H9 (cell line): ENCODE results near the gene CTNNA3. TPM values are rescaled to one million over a fixed set of nuclear protein-coding genes. Genes with fewer than 3 reads are reported as not detected.

Source experiments
- DNase-seq: peaks from one replicate; pipeline ENCODE4 v3.0.0-alpha.2; 2017
- H2AFZ ChIP-seq: one replicate; pipeline ENCODE4 v1.6.1; 2013; ENCODE audit warnings: mild to moderate bottlenecking, low read length, control low read depth, moderate library complexity
- H2AK5ac ChIP-seq: 2 replicates; pipeline ENCODE4 v1.6.1; 2013; ENCODE audit warnings: low read length, control low read depth, mixed read lengths; ENCODE audit not compliant: insufficient read length
- H2BK120ac ChIP-seq: one replicate; pipeline ENCODE4 v1.6.1; 2013; ENCODE audit warnings: low read depth, mild to moderate bottlenecking, low read length, control low read depth, inconsistent platforms; ENCODE audit not compliant: poor library complexity, severe bottlenecking
- H2BK12ac ChIP-seq: 2 replicates; pipeline ENCODE4 v1.6.1; 2013; ENCODE audit warnings: low read length, control low read depth, mixed read lengths, low read depth; ENCODE audit not compliant: insufficient read length
- H2BK15ac ChIP-seq: 2 replicates; pipeline ENCODE4 v1.6.1; 2013; ENCODE audit warnings: low read depth, low read length, control low read depth
- H2BK20ac ChIP-seq: one replicate; pipeline ENCODE4 v1.6.1; 2013; ENCODE audit warnings: low read depth, mild to moderate bottlenecking, low read length, control low read depth, inconsistent platforms; ENCODE audit not compliant: poor library complexity, severe bottlenecking
- H2BK5ac ChIP-seq: 2 replicates; pipeline ENCODE4 v1.6.1; 2013; ENCODE audit warnings: low read length, control low read depth, mixed read lengths; ENCODE audit not compliant: insufficient read length
- H3K14ac ChIP-seq: 2 replicates; pipeline ENCODE4 v1.6.1; 2013; ENCODE audit warnings: low read length, control low read depth; ENCODE audit not compliant: insufficient read depth
- H3K18ac ChIP-seq: 2 replicates; pipeline ENCODE4 v1.6.1; 2013; ENCODE audit warnings: low read depth, mild to moderate bottlenecking, mixed read lengths, low read length, control low read depth; ENCODE audit not compliant: insufficient read length
- H3K23ac ChIP-seq: 2 replicates; pipeline ENCODE4 v1.6.1; 2013; ENCODE audit warnings: low read length, control low read depth, mixed read lengths, low read depth; ENCODE audit not compliant: insufficient read length
- H3K23me2 ChIP-seq: 2 replicates; pipeline ENCODE4 v1.6.1; 2013; ENCODE audit warnings: low read depth, mild to moderate bottlenecking, mixed read lengths, low read length, control low read depth; ENCODE audit not compliant: insufficient read length, poor library complexity, severe bottlenecking
- H3K27ac ChIP-seq: 2 replicates; pipeline ENCODE4 v1.5.1; 2013; ENCODE audit warnings: low read length, control low read depth, mixed read lengths, low read depth; ENCODE audit not compliant: insufficient read length
- H3K27me3 ChIP-seq: 2 replicates; pipeline ENCODE4 v1.6.1; 2013; ENCODE audit warnings: low read length, control low read depth, inconsistent platforms; ENCODE audit not compliant: insufficient read depth
- H3K4ac ChIP-seq: 2 replicates; pipeline ENCODE4 v1.6.1; 2013; ENCODE audit warnings: low read depth, mild to moderate bottlenecking, control low read depth, inconsistent platforms, low read length, moderate library complexity
- H3K4me1 ChIP-seq: 2 replicates; pipeline ENCODE4 v1.6.1; 2013; ENCODE audit warnings: low read length, control low read depth, inconsistent platforms; ENCODE audit not compliant: insufficient read depth
- H3K4me2 ChIP-seq: 2 replicates; pipeline ENCODE4 v1.6.1; 2013; ENCODE audit warnings: low read length, control low read depth, mixed read lengths; ENCODE audit not compliant: insufficient read length, insufficient read depth
- H3K56ac ChIP-seq: 2 replicates; pipeline ENCODE4 v1.6.1; 2013; ENCODE audit warnings: low read depth, mild to moderate bottlenecking, mixed read lengths, low read length, control low read depth; ENCODE audit not compliant: insufficient read length
- H3K79me1 ChIP-seq: 2 replicates; pipeline ENCODE4 v1.6.1; 2013; ENCODE audit warnings: low read depth, mild to moderate bottlenecking, moderate library complexity, low read length, control low read depth, inconsistent platforms; ENCODE audit not compliant: insufficient read depth, poor library complexity, severe bottlenecking
- H3K79me2 ChIP-seq: 2 replicates; pipeline ENCODE4 v1.6.1; 2013; ENCODE audit warnings: low read length, control low read depth, inconsistent platforms; ENCODE audit not compliant: insufficient read depth
- H3K9ac ChIP-seq: 2 replicates; pipeline ENCODE4 v1.6.1; 2013; ENCODE audit warnings: low read length, control low read depth, mixed read lengths; ENCODE audit not compliant: insufficient read length; ENCODE audit errors: extremely low read depth
- H3K9me3 ChIP-seq: one replicate; pipeline ENCODE4 v1.6.1; 2013; ENCODE audit warnings: low read depth, low read length, inconsistent platforms; ENCODE audit not compliant: control insufficient read depth
- H3T11ph ChIP-seq: one replicate; pipeline ENCODE4 v1.6.1; 2013; ENCODE audit warnings: mild to moderate bottlenecking, low read length, control low read depth, inconsistent platforms
- H4K20me1 ChIP-seq: one replicate; pipeline ENCODE4 v1.6.1; 2013; ENCODE audit not compliant: control insufficient read depth, insufficient read length, insufficient read depth
- H4K5ac ChIP-seq: 2 replicates; pipeline ENCODE4 v1.6.1; 2013; ENCODE audit warnings: low read depth, mild to moderate bottlenecking, mixed read lengths, low read length, control low read depth; ENCODE audit not compliant: insufficient read length
- H4K8ac ChIP-seq: replicated peaks from 2 replicates; pipeline ENCODE4 v1.6.1; 2013; ENCODE audit warnings: low read length, control low read depth, mixed read lengths, low read depth; ENCODE audit not compliant: insufficient read length
- H4K91ac ChIP-seq: 2 replicates; pipeline ENCODE4 v1.6.1; 2013; ENCODE audit warnings: low read depth, mild to moderate bottlenecking, moderate library complexity, mixed read lengths, low read length, control low read depth; ENCODE audit not compliant: insufficient read length
- H3K27ac Mint-ChIP-seq, 3 experiments: 2 replicates in 2 of 3; 3 replicates in 1 of 3; pipeline ENCODE4 v1.8.0; 2020 to 2021; ENCODE audit warnings: mixed read lengths in 3 of 3, mild to moderate bottlenecking in 1 of 3, moderate library complexity in 1 of 3
- H3K27me3 Mint-ChIP-seq: 2 replicates; pipeline ENCODE4 v1.8.0; 2021; ENCODE audit warnings: low read depth, mild to moderate bottlenecking, moderate library complexity, mixed read lengths
- H3K36me3 Mint-ChIP-seq, 3 experiments: 2 replicates in 2 of 3; 3 replicates in 1 of 3; pipeline ENCODE4 v1.8.0; 2020 to 2021; ENCODE audit warnings: low read depth in 3 of 3, mixed read lengths in 3 of 3; ENCODE audit not compliant: insufficient read depth in 1 of 3
- H3K4me1 Mint-ChIP-seq, 2 experiments: 2 replicates each; pipeline ENCODE4 v1.8.0; 2020; ENCODE audit warnings: mixed read lengths in 2 of 2
- H3K4me3 Mint-ChIP-seq, 2 experiments: 2 replicates in 1 of 2; 3 replicates in 1 of 2; pipeline ENCODE4 v1.8.0; 2020 to 2021; ENCODE audit warnings: mild to moderate bottlenecking in 2 of 2, mixed read lengths in 2 of 2, moderate library complexity in 1 of 2
- H3K9me3 Mint-ChIP-seq, 2 experiments: 2 replicates in 1 of 2; 3 replicates in 1 of 2; pipeline ENCODE4 v1.8.0; 2020; ENCODE audit warnings: mild to moderate bottlenecking in 2 of 2, mixed read lengths in 2 of 2, moderate library complexity in 1 of 2
- WGBS: extraction: QIAGEN DNeasy Blood & Tissue Kit; methylation state at CpG from one replicate; pipeline ENCODE4 v1.1.7; 2013; ENCODE audit warnings: missing lambda C conversion rate, low lambda C conversion rate, mixed read lengths; ENCODE audit not compliant: insufficient read length; ENCODE audit errors: extremely low coverage; 5-methylcytosine and 5-hydroxymethylcytosine counted together
- total RNA-seq: library from RNA; stranded (reverse); gene quantifications from 2 replicates; pipeline ENCODE4 v1.2.1, GENCODE V29; 2021
- TF ChIP-seq, protein P1 (sequence below): fragments of 200-600 bp; sonication (generic); conservative IDR thresholded peaks from 3 replicates; pipeline ENCODE4 v1.8.0; 2021; ENCODE audit warnings: antibody characterized with exemption, mild to moderate bottlenecking

The CTNNA3 gene
- total RNA-seq, 1 experiment from 2014 or later: 3.3 TPM

GRCh38 chr10:66982792-66983474 lies 713.1 kb downstream of the CTNNA3 start:
- H3K4me1 Mint-ChIP-seq: no peaks in the 10 kb centered on the region
- no peak overlapping the region for H2BK12ac ChIP-seq
- H3K27me3 Mint-ChIP-seq: no peaks in the 10 kb centered on the region
- TF ChIP-seq, protein P1, sequence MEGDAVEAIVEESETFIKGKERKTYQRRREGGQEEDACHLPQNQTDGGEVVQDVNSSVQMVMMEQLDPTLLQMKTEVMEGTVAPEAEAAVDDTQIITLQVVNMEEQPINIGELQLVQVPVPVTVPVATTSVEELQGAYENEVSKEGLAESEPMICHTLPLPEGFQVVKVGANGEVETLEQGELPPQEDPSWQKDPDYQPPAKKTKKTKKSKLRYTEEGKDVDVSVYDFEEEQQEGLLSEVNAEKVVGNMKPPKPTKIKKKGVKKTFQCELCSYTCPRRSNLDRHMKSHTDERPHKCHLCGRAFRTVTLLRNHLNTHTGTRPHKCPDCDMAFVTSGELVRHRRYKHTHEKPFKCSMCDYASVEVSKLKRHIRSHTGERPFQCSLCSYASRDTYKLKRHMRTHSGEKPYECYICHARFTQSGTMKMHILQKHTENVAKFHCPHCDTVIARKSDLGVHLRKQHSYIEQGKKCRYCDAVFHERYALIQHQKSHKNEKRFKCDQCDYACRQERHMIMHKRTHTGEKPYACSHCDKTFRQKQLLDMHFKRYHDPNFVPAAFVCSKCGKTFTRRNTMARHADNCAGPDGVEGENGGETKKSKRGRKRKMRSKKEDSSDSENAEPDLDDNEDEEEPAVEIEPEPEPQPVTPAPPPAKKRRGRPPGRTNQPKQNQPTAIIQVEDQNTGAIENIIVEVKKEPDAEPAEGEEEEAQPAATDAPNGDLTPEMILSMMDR: no peak
- H3K4ac ChIP-seq: no peak overlapping the region
- no peaks in the 10 kb centered on the region for H4K20me1 ChIP-seq
- no peak overlapping the region for H3K4me2 ChIP-seq
- H3K79me1 ChIP-seq: no peaks in the 10 kb centered on the region
- H2BK15ac ChIP-seq: no peak overlapping the region
- H3K4me3 Mint-ChIP-seq: no peak overlapping the region
- H2BK120ac ChIP-seq: no peak overlapping the region
- no peaks in the 10 kb centered on the region for H3K36me3 Mint-ChIP-seq
- no peak overlapping the region for H2BK20ac ChIP-seq
- no CpG with 5 or more reads among the region's 6 CpGs for WGBS
- H4K8ac ChIP-seq: no peak overlapping the region
- H3K9ac ChIP-seq: no peak overlapping the region
- H3K79me2 ChIP-seq: no peaks in the 10 kb centered on the region
- no peak overlapping the region for H3T11ph ChIP-seq
- no peak overlapping the region for H3K23ac ChIP-seq
- H3K18ac ChIP-seq: no peak overlapping the region
- no peaks in the 10 kb centered on the region for H3K27me3 ChIP-seq
- H2AK5ac ChIP-seq: no peak overlapping the region
- no peak overlapping the region for H2AFZ ChIP-seq
- no peak overlapping the region for H2BK5ac ChIP-seq
- H4K5ac ChIP-seq: no peak overlapping the region
- H3K56ac ChIP-seq: no peak overlapping the region
- no peak overlapping the region for H4K91ac ChIP-seq
- no peak for DNase-seq
- no peak overlapping the region for H3K27ac ChIP-seq
- no peak overlapping the region for H3K14ac ChIP-seq
- H3K9me3 ChIP-seq: no peaks in the 10 kb centered on the region
- H3K27ac Mint-ChIP-seq: peak overlapping the region in 1 of 3 experiments; percentile 58; a peak in 2 of 7 replicates
- H3K4me1 ChIP-seq: no peaks in the 10 kb centered on the region
- H3K9me3 Mint-ChIP-seq: no peaks in the 10 kb centered on the region
- H3K23me2 ChIP-seq: no peaks in the 10 kb centered on the region
